ENCODE measurements around the gene MTCH2.
"Not testable (repeated sequence)": the region's sequence is repeated elsewhere in the genome, so short reads cannot be mapped to it uniquely, and the experiment has no call there.

Gene MTCH2

DNA sequence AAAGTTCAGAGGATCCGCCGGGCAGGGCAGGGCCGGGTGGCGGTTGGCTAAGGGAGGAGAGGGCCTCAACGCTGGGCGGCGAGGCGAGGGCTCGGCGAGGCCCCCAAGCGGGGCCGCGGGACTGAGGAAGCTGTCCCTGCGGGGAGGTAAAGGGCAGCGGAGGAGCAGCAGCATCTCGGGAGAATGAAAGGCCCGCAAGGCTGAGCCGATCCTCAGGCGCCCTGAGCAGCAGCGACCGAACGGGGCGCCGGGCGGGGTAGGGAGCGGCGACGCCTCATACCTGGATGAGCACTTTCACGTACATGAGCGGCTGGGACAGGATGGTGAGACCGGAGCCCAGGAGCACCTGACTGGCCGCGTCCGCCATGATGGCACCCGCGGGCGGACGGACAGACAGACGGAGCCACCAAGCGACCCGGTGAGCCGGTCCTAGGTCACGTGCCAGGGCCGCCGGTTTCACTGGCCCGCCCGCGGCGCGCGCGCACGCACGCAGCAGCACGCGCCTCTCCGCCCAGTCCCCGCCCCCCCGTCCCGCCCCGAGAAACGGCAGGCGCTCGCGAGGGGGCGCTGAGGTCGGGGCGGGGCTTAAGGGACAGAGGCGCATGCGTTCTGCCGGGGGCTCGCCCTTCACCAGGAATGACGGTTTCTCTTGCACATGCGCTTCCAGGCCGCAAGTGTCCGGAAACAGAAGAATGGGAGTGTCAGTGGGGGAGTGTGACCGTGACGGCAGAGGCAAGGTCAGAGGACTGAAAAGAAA lies at the start of gene MTCH2:
TSS of gene MTCH2 (minus strand) at position 461 of the 757 bp plus-strand sequence. CDS start at position 367, 94 bp downstream.
- DNase-seq = peak; percentile 93

DNA sequence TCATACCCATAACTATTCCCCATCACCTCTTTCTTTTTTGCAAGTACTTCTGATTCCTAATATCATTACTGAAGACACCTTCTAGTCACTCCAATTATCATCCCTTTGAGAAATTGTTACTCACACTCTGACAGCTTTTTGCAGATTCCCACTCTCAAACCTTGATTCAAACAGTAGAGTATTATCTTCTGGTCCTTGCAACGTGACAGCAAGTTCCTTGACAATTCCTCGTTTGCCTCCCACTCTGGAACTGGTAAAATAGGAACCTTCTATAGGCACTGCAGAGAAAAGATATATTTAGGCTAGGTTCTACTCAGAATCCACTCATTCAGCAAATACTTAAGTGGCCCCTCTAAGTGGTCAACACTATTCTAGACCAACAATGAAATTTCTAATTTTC lies 49.6 kb upstream of the MTCH2 start:
- DNase-seq = no peak

DNA sequence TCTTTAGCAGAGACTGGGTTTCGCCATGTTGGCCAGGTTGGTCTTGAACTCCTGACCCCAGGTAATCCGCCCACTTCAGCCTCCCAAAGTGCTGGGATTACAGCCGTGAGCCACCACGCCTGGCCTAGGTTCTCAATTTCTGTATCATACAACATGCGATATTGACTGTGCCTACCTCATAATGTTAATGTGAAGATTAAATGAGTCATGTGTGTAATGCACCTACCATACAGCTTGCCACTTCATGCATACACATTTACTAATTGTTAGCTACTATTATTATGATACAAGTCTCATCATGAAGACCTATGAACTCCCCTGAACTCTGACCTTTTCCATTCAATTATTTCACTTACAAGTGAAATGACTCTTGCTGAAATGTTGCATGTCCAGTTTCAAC lies 47.1 kb upstream of the MTCH2 start:
- no peak for DNase-seq

DNA sequence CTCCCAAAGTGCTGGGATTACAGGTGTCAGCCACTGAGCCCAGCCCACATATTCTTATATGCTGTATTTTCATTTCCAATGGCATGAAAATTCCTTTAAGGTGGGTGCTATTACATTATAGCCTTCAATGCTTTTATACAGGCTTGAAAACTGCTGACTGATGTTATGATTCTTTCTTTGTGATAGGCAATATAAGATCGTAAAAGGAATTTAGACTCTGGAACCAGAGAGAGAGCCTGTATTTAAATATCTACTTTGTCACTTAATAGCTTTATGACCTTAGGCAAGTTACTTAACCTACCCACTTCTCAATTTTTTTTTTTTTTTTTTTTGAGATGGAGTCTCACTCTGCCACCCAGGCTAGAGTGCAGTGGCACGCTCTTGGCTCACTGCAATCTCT lies 46.6 kb upstream of the MTCH2 start:
- DNase-seq = no peak

DNA sequence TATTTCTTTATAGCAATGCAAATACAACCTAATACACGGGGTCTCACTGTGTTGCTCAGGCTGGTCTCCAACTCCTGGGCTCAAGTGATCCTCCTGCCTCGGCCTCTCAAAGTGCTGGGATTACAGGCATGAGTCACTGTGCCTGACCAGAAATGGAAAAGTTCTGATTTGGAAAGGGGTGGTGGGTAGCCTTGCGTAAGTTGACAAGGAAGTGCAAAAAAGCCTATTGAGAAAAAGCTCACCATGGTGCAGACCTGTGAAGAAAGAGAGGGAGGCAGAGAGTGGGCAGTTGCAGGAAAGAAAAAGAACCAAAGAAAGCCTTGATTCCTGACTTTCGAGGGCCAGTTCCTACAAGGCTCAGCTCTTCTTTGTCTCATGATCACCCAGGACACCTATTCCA lies 45.8 kb upstream of the MTCH2 start:
- DNase-seq = no peak

DNA sequence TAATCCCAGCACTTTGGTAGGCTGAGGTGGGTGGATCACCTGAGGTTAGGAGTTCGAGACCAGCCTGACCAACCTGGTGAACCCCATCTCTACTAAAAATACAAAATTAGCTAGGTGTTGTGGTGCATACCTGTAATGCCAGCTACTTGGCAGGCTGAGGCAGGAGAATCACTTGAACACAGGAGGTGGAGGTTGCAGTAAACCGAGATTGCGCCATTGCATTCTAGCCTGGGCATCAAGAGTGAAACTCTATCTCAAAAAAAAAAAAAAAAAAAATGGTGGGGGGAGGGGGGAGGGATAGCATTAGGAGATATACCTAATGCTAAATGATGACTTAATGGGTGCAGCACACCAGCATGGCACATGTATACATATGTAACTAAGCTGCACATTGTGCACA lies 44.3 kb upstream of the MTCH2 start:
- DNase-seq = not testable (repeated sequence)

DNA sequence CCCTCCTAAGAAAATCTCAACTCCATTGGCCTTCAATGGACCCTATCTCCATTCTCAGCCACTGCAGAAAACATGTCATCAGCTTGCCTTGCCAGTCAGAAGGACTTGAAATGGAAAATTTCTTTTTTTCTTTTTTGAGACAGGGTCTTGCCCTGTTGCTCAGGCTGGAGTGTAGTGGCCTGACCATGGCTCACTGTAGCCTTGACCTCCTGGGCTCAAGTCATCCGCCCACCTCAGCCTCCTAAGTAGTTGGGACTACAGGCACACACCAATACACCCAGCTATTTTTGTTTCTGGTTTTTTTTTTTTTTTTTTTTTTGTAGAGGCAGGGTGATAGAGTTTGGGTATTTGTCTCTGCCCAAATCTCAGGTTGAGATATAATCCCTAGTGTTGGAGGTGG lies 43.8 kb upstream of the MTCH2 start:
- no peak for DNase-seq

DNA sequence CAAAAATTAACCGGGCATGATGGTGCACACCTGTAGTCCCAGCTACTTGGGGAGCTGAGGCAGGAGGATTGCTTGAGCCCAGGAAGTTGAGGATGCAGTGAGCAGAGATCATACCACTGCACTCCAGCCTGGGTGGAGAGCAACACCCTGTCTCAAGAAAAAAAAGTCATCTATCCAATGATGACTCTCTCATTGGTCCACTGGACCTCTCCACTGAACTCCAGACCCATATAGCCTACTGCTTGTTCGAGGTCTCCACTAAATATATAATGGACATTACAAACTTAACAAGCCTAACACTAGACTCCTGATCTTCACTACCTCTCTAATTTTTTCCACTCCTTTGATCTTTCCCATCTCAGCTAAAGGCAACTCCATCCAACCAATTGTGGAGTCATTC lies 33.5 kb upstream of the MTCH2 start:
- no peak for DNase-seq

DNA sequence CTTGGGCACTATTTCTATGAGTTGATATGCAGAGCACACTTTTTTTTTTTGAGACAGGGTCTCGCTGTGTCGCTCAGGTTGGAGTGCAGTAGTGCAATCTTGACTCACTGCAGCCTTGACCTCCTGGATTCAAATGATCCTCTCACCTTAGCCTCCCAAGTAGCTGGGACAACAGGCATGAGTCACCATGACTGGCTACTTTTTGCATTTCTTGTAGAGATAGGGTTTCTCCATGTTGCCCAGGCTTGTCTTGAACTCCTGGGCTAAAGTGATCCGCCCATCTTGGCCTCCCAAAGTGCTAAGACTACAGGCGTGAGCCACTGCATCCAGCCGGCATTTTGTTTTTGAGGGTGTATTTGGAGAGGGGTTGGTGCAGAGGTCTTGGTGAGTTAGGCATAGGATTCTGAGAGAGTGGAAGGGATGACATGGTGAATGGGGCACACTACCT lies 29.9 kb upstream of the MTCH2 start:
- DNase-seq = no peak

DNA sequence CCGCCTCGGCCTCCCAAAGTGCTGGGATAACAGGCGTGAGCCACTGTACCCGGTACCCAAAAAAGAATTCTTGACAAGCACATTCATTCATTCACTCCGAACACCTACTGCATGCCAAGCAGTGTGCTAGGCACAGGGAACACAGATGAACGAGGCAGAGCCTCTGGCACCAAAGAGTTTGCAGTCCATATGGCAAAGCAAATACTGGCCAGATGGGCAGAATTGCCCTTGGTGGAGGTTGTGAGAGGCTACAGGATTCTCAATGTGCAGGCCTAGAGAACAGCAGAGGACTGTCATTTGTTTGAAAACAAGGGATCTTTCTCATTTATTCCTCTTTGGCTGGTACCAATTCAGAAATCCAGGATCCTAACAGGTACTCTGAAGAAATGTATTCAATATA lies 27.5 kb upstream of the MTCH2 start:
- DNase-seq = no peak

DNA sequence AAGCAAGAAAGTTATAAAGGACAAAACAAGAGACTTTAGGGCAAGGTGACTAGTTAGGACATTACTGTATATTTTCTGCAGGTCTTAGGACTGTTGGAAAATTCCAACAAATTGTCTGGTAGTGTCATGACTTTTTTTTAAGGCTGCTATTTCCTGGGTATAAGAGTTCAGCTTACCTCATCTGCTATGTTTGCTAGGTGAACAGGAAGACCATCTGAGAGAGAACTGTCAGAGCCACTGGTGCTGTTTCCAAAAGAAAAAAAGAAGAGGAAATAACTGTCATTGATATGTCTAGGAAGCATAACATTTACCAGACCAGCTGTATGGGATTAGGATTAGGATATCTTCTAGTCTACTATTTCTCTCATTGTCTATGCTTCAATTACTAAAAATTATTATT lies 26.3 kb upstream of the MTCH2 start:
- DNase-seq = no peak

DNA sequence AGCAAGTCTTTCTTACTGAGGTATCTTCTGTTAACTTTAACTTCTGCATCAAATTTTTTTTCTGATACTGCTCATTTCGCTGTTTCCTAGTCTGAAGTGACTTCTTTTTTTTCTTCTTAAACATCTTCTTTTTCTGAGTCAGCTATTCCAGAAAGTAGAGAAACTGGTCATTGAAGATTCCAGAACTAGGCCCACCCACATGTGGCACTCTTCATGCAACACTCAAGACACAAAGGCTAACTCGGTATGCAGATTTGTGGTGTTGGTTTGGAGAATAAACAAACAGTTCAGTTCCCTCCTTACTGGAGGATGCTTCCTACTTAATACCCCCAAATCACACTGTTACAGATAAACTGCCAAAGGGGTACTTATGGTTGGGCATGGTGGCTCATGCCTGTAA lies 25.2 kb upstream of the MTCH2 start:
- no peak for DNase-seq

DNA sequence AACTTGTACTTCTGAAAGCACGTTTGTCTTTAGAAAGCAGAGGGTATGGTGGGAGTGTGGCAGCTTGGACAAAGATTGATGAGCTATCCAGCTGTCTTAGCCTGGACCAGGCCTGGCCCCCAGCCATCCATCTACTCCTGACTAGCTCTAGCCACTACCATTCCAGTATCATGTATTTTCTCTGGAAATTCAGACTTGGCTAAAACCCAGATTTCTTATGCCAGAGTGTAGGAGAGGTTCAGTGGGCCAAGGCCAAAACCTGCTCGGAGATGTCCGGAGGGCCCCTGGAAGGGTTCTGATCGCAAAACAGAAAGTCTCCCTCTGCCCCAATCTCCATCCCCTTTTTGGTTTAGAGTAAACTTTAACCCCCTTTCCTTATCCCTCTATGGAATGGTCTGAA lies 24.8 kb upstream of the MTCH2 start:
- no peak for DNase-seq

DNA sequence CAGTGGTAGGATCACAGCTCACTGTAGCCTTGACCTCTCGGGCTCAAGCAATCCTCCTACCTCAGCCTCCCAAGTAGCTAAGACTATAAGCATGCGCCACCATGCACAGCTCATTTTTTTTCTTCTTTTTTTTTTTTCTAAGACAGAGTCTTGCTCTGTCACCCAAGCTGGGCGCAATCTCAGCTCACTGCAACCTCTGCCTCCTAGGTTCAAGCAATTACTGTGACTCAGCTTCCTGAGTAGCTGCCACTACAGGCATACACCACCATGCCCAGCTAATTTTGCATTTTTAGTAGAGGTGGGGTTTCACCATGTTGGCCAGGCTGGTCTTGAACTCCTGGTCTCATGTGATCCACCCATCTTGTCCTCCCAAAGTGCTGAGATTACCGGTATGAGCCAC lies 22.6 kb upstream of the MTCH2 start:
- not testable (repeated sequence) for DNase-seq

DNA sequence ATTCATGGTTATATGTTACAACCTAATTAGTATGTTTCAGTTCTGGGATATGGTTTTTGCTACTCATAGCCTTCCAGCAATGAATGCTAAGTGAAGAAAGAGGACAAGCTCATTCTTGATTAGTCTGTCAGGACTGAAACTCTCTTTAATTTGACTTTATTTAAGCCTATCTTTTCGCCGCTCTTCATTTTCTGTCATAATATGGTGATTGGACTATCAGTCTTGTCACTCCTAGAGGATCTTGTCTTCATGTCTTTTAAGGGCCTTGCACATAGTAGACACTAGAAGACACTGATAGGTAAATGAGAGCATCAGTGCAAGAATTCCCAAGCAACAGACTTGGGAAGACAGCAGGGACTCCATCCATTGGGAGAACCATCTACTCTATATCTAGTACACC lies 18.9 kb upstream of the MTCH2 start:
- no peak for DNase-seq

DNA sequence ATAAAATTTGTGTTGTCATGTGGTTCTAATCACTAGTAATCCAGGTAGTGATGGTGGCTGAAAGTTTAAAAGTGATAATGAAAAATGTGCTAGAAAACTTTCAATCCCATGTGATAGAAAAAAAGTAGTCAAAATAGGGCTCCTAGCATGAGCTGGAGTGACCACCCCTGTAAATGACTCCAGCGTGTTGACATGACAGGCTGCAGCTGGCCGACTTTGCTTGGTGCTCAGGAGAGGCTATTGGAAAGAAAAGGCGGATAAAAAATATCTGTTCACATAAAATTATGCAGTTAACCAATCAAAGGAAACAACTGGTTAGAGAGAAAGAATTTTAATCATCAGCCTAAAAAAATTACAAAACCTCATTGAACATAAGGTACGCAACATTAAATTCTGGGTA lies 16.9 kb upstream of the MTCH2 start:
- no peak for DNase-seq

DNA sequence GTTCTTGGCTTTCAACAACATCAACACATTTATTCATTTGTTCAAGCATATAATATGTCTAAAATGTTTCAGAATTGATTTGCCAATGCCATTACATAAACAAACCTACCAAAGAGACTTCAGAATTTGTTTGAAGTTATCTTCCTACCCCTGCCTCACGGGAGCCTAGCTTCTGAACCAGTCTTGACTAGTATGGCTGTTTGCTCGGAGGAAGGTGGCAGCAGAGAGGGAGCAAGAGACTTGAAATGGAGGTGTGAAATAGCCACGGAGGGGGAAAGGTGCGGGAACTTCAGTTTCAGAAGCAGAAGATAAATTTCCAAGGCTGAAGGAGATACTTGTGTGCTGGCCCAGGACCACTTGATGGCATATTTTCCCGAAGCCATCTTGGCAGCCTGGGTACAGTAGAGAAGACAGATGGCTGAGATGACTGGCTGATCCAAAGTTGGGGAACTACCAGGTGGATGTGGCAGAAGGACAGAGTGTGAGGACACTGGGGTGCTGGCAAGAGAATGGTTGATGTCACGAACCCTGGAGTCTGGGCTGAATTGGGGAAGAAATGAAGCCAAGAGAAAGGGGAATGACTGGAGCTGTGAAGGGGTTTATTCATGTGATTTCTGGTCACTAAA lies 14.0 kb upstream of the MTCH2 start:
- no peak for DNase-seq

DNA sequence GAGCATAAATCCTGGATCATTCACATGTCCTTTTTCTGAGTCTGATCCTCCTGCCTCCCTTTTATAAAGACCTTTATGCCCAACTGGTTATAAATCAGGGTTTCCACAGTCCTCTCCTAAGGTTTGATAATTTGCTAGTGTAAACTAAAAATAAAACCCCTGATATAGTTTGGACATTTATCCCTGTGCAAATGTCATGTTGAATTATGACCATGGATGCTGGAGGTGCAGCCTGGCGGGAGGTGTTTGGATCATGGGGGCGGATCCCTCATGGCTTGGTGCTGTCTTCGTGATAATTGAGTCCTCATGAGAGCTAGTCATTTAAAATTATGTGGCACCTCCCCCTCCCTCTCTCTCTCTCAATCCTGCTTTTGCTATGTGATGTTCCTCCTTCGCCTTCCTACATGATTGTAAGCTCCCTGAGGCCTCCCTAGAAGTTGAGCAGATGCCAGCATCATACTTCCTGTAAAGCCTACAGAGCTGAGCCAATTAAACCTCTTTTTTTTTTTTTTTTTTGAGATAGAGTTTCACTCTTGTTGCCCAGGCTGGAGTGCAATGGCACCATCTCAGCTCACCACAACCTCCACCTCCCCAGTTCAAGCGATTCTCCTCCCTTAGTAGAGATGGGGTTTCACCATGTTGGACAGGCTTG lies 9.6 kb upstream of the MTCH2 start:
- DNase-seq = no peak

DNA sequence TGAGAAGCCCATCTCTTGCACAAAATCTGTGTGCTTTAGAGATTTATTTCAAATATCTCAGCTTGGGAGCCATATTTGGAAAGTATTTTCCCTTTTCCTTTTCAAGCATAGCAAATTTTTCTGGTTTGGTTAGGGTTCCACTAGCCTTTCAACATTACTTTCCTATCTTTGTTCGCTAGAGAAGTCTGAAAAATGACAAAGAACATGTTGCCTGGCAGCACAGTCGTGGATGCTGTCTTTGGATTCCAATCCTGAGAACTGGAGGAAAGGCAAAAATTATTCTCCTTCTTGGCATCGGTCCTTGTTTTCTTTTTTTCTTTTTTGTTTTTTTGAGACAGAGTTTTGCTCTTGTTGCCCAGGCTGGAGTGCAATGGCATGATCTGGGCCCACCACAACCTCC lies 6.9 kb upstream of the MTCH2 start:
- DNase-seq = no peak

DNA sequence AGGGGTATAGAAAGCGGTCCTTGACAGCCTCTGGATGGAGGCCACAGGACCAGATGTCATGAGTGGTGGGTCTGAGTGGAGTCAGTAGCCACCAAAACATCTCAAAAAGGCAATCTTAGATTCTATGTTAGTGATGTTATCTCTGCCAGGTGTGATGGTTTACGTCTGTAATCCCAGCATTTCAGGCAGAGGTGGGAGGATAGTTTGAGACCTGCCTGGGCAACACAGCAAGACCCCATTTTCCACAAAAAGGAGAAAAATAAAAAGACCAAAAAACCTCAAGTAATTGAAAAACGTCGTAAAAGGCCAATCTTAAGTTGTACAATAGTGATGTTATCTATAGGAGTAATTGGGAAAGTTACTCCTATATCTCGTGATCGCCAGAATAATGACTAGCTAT lies 3.7 kb upstream of the MTCH2 start:
- no peak for DNase-seq

DNA sequence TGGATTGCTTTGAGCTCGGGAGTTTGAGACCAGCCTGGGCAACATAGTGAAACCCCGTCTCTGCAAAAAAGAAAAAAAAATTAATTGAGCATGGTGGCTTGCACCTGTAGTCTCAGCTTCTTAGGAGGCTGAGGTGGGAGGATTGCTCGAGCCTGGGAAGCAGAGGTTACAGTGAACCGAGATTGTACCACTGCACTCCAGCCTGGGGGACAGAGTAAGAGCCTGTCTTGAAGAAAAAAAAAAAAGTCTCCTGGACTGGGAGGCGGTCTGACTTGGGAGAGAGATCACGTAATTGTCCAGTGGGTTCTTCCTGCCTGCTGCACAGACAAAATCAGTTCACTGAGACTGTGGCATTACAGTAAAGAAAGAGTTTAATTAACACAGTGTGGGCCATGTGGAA lies 3.1 kb upstream of the MTCH2 start:
- no peak for DNase-seq

DNA sequence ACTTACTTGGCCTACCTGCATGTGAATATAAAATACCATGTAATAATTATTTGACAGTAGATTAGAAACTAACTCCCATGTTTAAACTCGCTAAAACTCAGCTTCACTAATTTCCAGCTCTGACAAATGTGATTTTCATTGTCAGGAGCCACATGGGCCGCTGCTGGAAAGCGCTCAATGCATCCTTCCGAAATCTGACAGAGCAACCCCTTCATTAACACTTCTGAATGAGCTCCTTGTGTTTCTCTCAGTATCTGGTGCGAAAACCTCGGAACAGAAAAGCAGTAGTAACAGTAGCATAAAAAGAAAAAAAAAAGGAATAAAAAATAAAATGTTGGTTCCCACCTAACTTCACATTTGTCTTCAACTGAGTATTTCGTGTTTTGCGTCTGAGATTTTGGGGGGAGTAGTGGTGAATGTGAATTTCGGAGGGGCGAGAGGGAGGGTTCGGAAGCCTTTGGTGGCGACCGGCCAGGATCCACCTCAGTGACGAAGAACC lies 710 bp downstream of the MTCH2 start:
- no peak for DNase-seq

DNA sequence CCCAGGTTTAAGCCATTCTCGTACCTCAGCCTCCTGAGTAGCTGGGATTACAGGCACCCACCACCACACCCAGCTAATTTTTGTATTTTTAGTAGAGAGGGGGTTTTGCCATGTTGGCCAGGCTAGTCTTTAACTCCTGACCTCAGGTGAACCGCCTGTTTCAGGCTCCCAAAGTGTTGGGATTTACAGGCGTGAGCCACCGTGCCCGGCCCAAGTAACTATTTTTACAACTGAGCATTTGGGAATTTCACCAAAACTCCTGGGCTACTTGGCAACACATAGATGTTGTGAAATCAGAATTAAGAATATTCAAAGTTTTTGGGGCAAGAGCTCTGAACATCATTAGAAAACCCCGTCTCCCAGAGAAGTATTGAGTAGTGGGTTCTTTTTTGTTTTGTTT lies 1.9 kb downstream of the MTCH2 start:
- not testable (repeated sequence) for DNase-seq

DNA sequence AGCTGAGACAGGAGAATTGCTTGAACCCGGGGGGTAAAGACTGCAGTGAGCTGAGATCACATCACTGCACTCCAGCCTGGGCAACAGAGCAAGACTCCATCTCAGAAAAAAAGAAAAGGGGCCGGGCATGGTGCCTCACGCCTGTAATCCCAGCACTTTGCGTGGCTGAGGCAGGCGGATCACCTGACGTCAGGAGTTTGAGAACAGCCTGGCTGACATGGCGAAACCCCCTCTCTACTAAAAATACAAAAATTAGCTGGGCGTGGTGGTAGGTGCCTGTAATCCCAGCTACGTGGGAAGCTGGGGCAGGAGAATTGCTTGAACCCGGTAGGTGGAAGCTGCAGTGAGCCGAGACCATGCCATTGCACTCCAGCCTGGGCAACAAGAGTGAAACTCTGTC lies 6.0 kb downstream of the MTCH2 start:
- not testable (repeated sequence) for DNase-seq

All from kidney glomerular epithelial cell (primary cell).